GM18861 (cell line): ENCODE data around the gene IGSF8.

ENCODE experiments used
- ATAC-seq: cut with Tn5 transposase; IDR thresholded peaks from one replicate; pipeline ENCODE4 v1.9.1; 2021; ENCODE audit not compliant: unreplicated experiment

The IGSF8 gene

DNA sequence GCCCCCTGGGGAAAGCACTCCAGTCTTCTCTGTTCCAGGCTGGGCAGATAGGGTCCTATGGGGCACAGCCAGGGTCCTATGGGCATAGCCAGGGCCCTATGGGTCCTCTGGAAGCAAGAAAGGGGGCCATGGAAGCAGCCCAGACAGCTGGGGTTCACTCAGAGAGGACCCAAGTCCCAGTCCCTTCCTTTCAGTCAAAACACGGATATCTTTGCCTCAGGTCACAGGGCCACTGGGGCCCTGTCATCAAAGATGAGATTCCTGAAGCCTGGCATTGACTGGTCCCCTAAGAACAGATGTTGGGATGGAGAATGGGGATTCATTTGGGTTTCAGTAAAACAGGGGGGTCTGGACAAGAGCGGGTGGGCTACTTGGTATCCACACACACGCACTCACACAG, 8.5 kb downstream of the IGSF8 start:
- no peak for ATAC-seq

DNA sequence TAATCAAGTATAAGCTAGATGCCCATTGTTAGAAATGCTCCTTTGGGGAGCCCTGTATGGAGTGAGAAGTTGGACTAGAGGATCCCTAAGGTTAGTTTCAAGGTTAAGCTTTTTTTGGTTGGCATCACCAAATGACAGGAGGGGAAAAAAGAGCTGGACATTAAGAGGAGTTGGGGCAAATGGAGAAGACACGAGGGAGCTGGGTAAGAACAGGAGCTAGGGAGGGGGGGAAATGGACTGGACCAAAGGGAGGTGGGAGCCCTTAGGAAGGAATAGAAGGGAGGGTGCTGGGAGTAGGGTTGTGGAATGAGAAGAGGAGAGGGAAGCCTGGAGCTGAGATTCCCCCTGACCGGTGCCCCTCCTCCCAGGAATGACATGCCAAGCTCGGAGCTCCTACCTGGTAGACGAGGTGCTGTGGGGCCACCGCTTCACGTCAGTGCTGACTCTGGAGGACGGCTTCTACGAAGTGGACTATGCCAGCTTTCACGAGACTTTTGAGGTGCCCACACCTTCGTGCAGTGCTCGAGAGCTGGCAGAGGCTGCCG, 11.2 kb downstream of the IGSF8 start:
- ATAC-seq: no peak

DNA sequence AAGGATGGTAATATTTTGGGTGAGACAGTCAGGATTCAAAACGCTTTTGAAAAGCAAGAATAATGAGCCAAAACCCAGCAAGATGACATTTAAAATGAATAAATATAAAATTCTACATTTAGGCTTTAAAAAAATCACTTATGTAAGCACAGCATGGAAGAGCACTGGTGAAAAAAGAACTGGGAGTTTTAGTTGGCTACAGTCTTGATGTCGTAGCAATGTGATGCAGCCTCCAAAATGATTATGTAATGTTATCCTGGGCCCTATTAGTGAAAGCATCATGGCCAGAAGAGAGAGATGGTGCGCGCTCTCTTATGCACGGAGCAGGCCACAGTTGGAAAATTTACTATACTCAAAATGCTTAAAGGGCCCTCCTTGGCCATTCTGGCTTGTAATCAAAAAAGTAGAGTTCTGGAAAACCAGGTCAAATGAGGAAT, 11.9 kb downstream of the IGSF8 start:
- no peak for ATAC-seq

DNA sequence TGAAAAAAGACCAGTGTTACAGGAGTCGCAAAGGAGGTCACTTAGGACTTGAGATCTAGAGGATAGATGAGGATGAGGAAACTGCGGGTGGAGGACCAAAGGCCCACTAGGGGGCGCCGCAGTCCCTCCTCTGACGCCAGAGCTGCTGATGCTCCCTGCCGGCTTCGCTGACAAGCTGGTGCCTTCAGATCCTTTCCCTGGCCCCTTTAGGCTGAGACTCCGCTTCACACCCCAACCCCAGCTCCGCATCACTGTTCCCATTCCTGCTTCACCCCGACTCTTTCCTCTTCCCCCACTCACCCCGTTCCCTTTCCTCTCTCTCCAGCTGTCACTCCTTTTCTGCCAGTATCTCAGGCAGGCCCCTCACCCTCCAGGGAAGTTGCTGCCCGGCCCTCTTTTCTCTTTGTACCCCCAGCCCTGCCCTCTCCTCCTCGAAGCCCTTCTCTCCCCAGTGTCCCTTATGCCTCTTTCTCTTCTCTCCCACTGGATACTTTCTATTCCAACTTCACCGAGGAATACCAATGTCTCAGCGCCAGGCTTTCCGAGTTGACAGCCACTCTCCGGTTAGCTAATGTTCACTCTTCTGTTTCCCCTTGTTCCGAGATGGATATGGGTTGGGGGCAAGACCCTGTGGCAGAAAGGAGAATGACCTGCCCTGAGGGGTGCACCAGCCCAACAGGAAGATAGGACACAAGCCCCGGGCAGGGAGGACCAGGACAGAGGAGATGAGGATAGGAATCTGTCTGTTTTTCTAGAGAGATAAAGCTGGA, 12.5 kb downstream of the IGSF8 start:
- ATAC-seq: no peak

DNA sequence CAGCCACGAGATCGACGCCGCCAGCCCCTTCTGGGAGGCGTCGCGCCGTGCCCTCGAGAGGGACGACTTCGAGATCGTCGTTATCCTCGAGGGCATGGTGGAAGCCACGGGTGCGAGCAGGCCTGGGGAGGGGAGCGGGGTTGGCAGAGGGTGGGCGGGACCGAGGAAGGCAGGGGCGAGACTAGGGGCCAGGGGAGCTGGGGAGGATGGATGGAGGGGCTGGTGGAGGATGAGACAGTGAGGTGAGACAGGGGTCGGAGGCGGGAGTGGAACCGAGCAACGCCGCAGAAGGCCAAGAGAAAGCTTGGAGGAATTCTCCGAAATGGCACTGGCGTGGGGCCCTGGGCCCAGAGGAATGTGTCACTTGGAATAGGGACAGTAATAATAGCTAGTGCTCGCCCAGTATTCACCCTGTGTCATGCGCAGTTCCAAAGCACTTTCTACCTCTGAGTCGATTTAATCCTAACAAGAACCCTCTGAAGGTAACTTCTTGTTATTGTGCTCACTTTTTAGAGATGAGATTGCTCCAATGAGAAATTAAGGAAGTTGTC, 13.6 kb downstream of the IGSF8 start:
- no peak for ATAC-seq

DNA sequence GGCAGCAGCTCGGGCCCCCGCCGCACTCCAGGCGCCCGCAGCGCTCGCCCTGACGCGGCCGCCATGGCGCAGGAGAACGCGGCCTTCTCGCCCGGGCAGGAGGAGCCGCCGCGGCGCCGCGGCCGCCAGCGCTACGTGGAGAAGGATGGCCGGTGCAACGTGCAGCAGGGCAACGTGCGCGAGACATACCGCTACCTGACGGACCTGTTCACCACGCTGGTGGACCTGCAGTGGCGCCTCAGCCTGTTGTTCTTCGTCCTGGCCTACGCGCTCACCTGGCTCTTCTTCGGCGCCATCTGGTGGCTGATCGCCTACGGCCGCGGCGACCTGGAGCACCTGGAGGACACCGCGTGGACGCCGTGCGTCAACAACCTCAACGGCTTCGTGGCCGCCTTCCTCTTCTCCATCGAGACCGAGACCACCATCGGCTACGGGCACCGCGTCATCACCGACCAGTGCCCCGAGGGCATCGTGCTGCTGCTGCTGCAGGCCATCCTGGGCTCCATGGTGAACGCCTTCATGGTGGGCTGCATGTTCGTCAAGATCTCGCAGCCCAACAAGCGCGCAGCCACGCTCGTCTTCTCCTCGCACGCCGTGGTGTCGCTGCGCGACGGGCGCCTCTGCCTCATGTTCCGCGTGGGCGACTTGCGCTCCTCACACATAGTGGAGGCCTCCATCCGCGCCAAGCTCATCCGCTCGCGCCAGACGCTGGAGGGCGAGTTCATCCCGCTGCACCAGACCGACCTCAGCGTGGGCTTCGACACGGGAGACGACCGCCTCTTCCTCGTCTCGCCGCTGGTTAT, 14.2 kb downstream of the IGSF8 start:
- ATAC-seq: peak; percentile 60

DNA sequence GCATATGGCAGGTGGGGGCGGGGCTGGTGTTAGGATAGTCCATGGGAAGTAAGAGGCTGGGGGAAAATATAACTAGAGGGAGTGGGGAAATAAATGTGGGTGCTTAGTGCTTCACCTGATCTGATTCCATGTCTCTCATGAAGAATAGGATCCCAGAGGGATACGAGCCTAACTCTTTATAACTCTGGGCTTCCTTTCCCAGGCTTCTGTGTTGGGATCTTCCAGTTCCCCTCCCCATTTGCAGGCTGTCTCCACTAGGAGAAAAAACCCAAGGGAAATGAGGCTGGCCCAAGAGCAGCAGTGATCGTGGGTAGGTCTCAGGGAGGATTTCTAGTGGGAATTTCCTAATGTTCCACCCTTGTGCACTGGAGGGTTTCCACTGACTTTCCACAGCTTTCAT, 15.5 kb downstream of the IGSF8 start:
- ATAC-seq: no peak

DNA sequence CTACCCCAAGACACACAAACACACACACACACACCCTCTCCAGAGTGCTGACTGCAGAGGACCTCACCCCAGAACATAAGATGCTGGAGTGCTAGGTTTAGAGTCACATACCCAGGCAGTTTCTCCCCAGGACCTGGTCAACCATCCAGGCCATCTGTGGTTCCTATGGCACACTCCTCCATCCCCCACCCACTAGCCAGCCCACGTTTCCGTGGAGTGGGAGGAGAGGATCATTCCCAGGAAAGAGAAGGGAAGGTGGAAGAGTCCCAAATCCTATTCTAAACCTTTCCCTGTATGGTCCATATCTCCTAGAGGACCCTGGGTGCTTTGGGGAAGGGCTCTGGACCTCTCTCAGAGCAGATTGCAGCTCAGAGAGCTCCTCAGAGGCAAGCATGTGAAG, 15.9 kb downstream of the IGSF8 start:
- ATAC-seq: no peak

DNA sequence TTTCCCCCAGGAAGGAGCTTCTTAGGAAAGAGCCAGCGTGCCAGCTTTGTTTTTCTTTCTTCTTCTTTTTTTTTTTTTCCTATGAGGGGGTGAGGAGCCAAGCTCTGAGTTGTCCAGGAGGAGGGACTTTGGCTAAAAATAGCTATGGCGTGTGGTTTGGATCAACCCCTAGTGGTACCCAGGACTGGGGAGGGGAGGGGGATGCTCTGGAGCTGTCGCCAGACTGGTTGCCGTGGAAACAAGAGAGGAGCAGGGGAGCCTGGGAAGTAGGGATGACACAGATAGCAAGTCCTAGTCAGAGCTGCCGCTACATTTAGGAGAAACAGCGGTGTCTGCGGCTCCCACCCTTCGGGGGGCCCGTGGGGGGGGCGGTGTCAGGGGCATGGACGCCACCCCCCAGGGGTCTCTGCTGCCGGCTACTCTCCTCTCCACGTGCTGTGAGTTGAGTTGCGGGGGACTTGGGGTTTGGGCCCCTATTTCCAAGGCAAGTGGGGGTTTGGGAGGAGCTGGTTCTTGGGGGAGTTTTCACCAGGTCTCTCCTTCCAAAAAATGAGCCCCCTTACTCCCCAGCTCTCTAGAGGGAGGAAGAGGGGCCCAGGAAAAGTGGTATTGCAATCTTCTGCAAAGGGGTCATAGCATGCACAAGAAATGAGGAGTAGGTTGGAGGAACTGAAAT, 17.0 kb downstream of the IGSF8 start, which contains the start of gene KCNJ9:
Gene KCNJ9 (plus strand): TSS at position 278 of the 676 bp plus-strand sequence. CDS start 2,493 bp downstream, outside the sequence.
- no peak for ATAC-seq

DNA sequence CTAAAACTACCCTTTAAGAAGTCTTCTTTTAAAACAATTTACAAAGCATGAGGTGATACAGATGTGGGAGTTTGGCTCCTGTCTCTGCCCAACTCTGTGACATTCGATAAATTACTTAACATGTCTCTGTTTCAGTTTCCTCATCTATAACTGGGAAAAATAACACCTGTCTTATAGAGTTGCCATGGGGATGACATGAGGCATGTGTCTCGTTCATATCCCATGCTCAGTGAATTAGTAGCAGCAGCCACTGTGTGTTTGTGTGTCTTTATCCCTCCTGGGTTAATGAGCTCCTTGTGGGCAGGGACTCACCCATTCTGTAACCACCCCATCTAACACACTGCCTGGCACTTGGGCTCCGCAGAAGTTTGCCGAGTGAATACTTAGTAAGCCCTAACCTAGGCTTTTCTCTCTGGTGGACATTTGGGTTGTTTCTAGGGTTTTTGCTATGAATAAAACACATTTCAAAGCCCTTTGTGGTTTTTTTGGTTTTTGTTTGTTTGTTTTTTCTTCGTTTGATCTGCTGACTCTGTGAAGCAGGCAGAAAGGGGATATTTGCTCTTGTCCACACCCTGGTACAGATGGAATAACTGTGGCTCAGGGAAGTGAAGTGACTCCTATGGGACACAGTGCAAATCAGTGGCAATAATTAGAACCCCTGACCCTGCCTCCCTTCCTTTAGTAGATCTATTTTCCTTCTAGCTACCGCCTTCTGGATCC, 17.9 kb downstream of the IGSF8 start:
- ATAC-seq: no peak

DNA sequence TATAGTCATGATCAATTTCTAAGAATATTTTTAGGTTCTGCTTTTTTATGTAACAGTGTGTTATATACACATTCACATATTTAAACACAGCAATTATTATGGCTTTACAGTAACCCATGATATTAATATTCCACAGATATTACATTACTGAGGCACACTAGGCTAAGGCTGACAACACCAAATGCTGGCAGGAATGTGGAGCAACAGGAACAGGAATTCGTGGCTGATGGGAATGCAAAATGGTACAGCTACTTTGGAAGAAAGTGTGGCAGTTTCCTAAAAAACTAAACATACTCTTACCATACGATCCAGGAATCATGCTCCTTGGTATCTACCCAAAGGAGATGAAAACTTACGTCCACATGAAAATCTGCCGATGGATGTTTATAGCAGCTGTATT, 19.0 kb downstream of the IGSF8 start:
- no peak for ATAC-seq

DNA sequence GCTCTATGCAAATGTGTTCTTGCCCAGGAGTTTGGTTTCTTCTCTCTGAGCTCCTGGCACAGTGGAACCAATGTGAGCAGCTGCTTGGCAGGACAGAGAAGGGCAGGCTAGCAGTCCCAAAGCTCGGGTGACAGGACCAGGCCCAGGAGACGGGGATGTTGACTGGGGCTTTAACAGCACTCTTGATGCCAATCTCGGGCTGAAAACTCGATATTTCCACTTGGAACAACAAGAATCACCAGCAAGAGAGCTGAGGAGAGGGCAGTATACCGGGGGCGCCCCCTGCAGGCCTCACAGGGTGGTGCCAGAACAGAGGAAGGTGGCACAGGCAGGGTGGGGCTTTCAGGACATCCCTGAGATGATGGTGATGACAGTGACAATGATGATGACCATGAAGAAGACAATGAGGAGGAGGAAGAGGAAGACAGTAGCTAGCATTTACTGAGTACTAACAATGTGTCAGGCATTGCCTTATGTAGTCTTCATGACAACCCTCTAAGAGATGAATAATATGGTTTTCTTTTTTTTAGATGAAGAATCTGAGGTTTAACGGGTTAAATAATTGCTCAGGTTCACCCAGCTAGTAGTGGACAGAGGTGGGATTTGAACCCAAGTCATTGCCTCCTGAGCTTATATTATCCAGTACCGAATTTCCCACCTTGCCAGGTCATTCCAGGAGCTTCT, 19.8 kb downstream of the IGSF8 start:
- no peak for ATAC-seq

DNA sequence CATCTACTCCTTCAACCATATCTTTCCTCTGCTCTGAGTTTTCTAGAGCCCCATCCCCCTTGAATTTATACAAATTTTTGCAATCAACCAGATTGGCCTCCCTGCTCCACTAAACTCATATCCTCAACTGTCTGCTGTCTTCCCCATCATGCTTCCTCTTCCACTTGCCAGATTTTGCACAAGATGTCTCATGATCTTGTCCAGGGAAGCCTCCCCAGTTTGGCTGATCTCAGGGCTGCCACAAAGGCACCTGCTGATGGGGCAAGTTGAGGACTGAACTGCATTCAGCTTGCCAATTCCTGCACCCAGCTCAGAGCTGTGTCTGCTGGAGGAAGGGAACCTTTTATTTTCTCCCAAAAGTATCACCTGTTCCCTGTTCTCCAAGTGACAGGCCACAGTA, 20.9 kb downstream of the IGSF8 start:
- ATAC-seq: no peak

DNA sequence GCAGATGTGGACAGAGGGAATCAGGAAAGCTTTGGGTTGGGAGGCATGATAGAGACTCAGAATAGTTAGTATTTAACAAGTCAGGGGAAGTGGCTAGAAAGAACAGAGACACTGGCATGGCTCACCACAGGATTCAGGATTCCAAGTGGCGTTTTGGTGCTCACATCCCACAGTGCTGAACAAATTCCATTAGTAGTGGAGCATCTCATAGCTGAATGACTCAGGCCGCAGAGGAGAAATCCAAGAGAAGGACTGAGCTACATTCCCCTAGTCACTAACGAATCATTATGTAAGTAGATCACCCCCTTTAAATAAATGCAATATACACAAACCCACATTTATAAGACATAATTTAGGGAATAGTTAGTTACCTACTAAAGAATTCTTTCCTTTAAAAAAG, 22.1 kb downstream of the IGSF8 start:
- no peak for ATAC-seq

DNA sequence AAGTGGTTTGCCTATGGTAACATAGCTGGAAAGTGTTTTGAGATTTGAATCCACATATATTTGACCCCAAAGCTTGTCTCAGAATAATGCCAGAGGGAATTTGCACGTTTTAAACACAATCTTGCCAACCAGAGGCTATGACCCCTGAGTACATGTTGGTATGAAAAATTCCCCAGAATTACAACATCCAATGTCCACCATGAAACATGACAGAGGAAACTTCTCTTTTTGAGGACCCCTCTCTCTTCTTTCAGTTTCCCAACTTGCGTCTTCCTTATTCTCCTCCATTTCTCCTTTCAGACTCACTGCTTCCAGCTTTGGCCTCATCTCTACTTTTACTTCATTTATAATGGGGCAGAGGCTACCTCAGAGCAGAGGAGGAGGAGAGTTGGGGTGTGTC, 22.6 kb downstream of the IGSF8 start:
- no peak for ATAC-seq

DNA sequence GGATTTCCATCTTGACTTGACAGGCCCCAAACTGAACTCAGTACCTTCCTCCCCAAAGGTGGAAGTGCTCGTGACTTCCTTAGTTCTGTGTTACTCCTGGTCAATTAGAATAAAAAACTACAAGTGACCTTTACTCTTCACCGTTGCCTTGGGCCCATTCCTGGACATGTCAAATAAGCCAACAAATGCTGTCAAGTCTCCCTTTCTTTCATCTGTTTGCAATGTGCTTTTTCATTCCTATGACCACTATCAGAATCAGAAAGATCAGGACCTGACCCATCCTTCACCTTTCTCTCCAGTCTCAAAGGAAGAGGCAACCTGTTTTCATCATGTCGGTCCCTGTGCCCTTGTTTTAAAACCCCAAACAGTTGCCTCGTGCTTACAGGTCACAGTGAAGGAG, 23.6 kb downstream of the IGSF8 start:
- no peak for ATAC-seq

DNA sequence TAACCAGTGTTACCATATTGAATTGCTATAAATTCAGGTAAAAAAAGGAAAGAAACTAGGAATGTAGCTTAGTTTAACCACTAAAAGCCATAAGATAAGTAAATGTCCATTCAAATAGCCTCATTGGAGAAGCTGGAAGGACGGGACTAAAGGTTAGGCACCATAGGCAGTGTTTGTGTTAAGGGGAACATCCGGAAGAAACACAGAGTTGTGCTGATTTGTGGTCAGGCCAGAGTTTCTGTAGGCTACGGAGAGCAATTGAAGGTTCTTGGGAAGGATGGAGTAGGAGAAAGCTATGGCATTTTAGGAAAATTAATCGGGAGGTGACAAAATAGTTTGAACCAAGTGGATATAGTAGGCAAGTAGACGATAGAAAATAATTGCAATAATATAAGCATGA, 27.1 kb downstream of the IGSF8 start:
- no peak for ATAC-seq

DNA sequence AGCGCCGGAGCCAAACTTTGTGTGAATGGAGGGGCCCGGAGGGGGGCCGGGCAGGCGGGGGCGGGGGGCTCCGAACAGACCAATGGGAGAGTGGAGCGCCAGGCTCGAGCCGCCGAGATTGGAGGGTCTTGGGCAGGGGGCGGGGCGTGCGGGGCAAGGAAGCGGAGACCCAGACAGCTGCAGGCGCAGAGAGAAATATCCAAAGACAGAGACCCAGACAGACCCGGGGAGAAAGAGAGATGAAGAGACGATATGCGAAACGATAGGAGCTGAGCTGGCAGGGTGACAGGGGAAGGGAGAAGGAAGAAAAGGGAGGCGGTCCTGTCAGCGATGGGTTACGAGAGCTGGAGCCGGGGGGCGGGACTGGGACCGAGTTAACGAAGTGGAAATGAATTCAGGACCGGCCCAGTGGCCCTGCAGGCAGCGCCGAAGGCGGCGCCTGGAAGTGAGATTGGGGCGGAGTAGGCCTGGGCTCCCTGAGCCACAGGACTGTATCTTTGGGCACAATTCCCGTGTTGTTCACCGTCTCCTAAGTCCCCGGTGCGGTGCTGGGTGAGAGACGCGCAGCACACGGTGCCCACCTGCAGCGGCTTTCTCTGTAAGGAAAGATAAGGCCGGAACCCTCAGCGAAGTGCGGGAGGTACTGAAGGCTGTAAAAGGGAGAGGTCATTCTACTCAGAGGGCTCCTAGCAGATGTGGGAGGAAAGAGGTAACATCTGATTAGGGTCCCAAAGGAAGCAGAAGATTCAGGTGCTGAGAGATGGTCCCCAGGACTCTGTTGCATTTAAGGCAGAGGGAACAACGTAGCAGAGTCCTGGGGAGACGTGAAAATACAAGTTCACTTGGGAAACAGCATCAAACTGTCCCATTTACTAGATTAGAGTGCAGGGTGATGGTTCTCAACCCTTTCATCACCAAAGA, 27.9 kb downstream of the IGSF8 start:
- no peak for ATAC-seq
